Measurements from ENCODE around the gene SLC9A3.

Gene SLC9A3

DNA sequence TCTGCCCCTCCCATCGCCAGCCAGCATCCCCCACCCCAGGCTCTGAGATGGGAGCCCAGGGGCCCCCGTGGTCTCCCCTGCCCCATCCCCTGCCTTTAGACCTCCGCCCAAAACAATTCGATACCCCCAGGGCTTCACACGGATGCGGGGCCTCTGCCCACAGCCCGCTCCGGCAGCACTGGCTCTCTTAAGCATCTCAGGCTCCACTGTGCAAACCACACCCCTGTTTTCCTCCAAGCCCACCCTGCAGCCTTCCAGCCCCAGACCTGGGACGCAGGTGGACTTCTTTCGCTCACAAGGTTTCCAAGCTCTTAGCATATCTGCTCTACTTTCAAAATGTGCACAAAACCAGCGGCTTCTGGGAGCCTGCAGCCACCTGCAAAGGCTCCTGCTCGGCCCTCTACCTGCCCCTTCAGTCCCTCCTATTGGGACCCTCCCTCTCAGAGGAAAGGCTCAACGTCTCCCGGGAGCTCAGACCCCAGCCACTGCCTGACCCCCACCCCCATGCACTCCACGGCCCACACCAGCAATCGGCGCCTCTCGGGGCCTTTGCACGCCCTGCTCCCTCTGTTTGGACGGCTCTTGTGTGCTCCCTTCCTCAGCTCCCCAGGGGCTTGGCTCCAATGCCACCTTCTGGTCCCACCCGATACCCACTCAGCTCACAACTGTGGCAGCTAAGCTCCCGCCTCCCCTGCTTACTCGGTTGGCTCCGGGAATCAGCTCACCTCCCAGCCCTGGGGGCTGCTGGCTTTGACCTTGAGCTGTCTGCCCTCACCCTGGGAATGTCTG, 918 bp upstream of the SLC9A3 start:
- Histone ChIP-seq H3K9me2 (replicated peaks; ENCODE audit: control insufficient read depth, low read length) (no peaks in the 10 kb centered on the region), H3K36me3 (ENCODE audit: control insufficient read depth, low read length) (no peaks in the 10 kb centered on the region), H3K27ac (ENCODE audit: low read depth, low read length) (no peak overlapping the region), H3K27me3 (ENCODE audit: control insufficient read depth, low read length) (peaks cover 30% of the 10 kb centered on the region), H4K20me1 (ENCODE audit: control insufficient read depth, insufficient read depth, low read depth, low read length) (no peaks in the 10 kb centered on the region), H3F3A (ENCODE audit: control insufficient read depth, insufficient read depth) (peaks cover 14% of the 10 kb centered on the region), H3K4me3 (ENCODE audit: low read length) (no peak overlapping the region), H3K9me3 (ENCODE audit: control insufficient read depth, insufficient read depth, low read length) (no peaks in the 10 kb centered on the region), H3K4me1 (ENCODE audit: control insufficient read depth, low read length) (peaks cover 25% of the 10 kb centered on the region), H3K4me2 (ENCODE audit: low read length) (no peak overlapping the region), H3K79me2 (ENCODE audit: control insufficient read depth, low read length) (no peaks in the 10 kb centered on the region)
- no peak for TF ChIP-seq EZH2phosphoT487 (IDR thresholded peaks at IDR 0.05; ENCODE audit: borderline replicate concordance, low read length)
- TF ChIP-seq, protein P1, sequence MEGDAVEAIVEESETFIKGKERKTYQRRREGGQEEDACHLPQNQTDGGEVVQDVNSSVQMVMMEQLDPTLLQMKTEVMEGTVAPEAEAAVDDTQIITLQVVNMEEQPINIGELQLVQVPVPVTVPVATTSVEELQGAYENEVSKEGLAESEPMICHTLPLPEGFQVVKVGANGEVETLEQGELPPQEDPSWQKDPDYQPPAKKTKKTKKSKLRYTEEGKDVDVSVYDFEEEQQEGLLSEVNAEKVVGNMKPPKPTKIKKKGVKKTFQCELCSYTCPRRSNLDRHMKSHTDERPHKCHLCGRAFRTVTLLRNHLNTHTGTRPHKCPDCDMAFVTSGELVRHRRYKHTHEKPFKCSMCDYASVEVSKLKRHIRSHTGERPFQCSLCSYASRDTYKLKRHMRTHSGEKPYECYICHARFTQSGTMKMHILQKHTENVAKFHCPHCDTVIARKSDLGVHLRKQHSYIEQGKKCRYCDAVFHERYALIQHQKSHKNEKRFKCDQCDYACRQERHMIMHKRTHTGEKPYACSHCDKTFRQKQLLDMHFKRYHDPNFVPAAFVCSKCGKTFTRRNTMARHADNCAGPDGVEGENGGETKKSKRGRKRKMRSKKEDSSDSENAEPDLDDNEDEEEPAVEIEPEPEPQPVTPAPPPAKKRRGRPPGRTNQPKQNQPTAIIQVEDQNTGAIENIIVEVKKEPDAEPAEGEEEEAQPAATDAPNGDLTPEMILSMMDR (IDR thresholded peaks at IDR 0.05; ENCODE audit: low read depth, low read length, poor library complexity, severe bottlenecking): no peak

DNA sequence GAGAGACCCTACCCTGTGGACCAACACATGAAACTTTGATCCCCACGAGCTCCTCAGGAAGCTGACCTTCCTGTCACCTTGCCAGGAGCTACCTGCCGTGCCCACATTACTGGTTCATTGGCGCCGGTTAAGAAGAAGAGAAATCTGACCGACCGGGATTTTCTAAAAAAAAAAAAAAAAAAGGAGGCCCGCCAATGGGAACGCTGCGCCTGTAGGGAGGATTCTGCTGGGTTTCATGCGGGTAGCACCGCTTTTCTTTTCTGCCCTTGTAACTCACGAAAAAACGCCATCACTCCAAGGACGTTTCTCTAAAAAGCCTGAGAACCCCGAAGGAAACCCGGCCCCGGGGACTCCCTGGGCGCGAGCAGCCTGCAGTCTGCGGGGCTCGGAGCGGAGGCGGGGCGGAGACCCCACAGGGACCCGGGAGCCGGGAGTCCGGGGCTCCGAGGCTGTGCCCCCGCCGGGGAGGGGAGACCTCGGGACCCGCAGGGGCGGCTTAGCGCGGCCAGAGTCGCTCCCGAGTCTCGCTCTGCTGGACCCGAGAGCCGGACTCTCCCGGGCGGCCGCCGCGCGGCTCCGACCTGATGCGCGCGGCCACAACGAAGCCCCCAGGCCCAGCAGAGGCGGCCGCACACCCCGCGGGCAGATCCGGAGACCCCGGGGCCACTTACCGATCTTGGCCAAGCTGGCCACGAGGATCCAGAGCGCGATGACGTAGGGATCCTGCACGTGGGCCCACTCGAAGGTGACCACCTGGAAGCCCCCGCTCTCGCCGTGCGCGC, 617 bp downstream of the SLC9A3 start:
- Histone ChIP-seq H3K9me2 (replicated peaks; ENCODE audit: control insufficient read depth, low read length) (no peaks in the 10 kb centered on the region), H3K79me2 (ENCODE audit: control insufficient read depth, low read length) (no peaks in the 10 kb centered on the region), H3K27ac (ENCODE audit: low read depth, low read length) (no peak overlapping the region), H3K4me2 (ENCODE audit: low read length) (no peak overlapping the region), H3K4me1 (ENCODE audit: control insufficient read depth, low read length) (peaks cover 11% of the 10 kb centered on the region), H3K9me3 (ENCODE audit: control insufficient read depth, insufficient read depth, low read length) (no peaks in the 10 kb centered on the region), H3K36me3 (ENCODE audit: control insufficient read depth, low read length) (no peaks in the 10 kb centered on the region), H3K27me3 (ENCODE audit: control insufficient read depth, low read length) (peaks cover 19% of the 10 kb centered on the region), H3F3A (ENCODE audit: control insufficient read depth, insufficient read depth) (no peaks in the 10 kb centered on the region), H3K4me3 (ENCODE audit: low read length) (no peak overlapping the region), H4K20me1 (ENCODE audit: control insufficient read depth, insufficient read depth, low read depth, low read length) (no peaks in the 10 kb centered on the region)
- no peak for TF ChIP-seq EZH2phosphoT487 (IDR thresholded peaks at IDR 0.05; ENCODE audit: borderline replicate concordance, low read length)
- TF ChIP-seq, protein P1 (IDR thresholded peaks at IDR 0.05; ENCODE audit: low read depth, low read length, poor library complexity, severe bottlenecking): no peak

DNA sequence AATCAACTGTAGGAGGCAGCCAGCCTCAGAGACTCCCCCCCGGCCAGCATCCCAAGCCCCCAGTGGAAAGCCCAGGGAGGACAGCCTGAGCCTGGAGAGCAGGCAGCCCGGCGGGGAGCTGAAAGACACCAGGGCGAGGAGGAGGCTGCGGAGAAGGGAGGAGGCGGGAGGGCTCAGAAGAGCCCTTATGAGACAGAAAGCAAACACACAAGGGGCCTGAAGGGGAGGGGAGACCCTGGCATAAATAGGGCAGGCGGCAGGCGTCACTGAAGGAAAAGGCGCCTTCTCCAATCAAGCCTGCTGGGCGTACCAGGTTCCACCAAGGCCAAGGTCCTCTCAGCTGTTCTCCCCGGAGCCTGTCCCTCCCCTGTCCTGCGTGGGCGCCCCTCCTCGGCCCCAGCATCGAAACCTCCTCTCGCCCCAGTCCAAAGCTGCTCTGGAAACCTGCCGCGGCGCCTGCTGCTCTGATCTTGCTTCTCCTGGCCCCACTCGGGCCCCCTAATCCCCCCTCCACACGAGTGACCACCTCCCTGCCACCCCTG, 1.3 kb downstream of the SLC9A3 start:
- Histone ChIP-seq H3K9me2 (replicated peaks; ENCODE audit: control insufficient read depth, low read length) (no peaks in the 10 kb centered on the region), H3F3A (ENCODE audit: control insufficient read depth, insufficient read depth) (no peaks in the 10 kb centered on the region), H3K4me3 (ENCODE audit: low read length) (no peak overlapping the region), H3K4me1 (ENCODE audit: control insufficient read depth, low read length) (peaks cover 11% of the 10 kb centered on the region), H3K79me2 (ENCODE audit: control insufficient read depth, low read length) (no peaks in the 10 kb centered on the region), H3K27me3 (ENCODE audit: control insufficient read depth, low read length) (peaks cover 19% of the 10 kb centered on the region), H3K36me3 (ENCODE audit: control insufficient read depth, low read length) (no peaks in the 10 kb centered on the region), H3K9me3 (ENCODE audit: control insufficient read depth, insufficient read depth, low read length) (no peaks in the 10 kb centered on the region), H3K27ac (ENCODE audit: low read depth, low read length) (no peak overlapping the region), H3K4me2 (ENCODE audit: low read length) (no peak overlapping the region), H4K20me1 (ENCODE audit: control insufficient read depth, insufficient read depth, low read depth, low read length) (no peaks in the 10 kb centered on the region)
- TF ChIP-seq, protein P1 (IDR thresholded peaks at IDR 0.05; ENCODE audit: low read depth, low read length, poor library complexity, severe bottlenecking): no peak
- TF ChIP-seq EZH2phosphoT487 (IDR thresholded peaks at IDR 0.05; ENCODE audit: borderline replicate concordance, low read length): no peak
